Astrocyte (in vitro differentiated cells and primary cell): ENCODE measurements around the gene HIVEP2. TPM values are rescaled to one million over a fixed set of nuclear protein-coding genes. Genes with fewer than 3 reads are reported as not detected.

Experiments used
- DNase-seq: peaks from one replicate; pipeline ENCODE4 v3.0.0-alpha.2; 2010; ENCODE audit warnings: low read depth
- FAIRE-seq: peaks from 2 replicates; lab custom pipeline; 2011; peaks lifted over from hg19 to GRCh38; lab: Jason Lieb, UNC
- H2AFZ ChIP-seq: 2 replicates; pipeline ENCODE4 v1.6.0; 2012; ENCODE audit warnings: low read depth, low read length, inconsistent platforms
- H3K27ac ChIP-seq: 2 replicates; pipeline ENCODE4 v1.5.1; 2011; ENCODE audit warnings: low read depth, low read length, inconsistent platforms
- H3K27me3 ChIP-seq: 2 replicates; pipeline ENCODE4 v1.6.0; 2011; ENCODE audit warnings: low read length, inconsistent platforms; ENCODE audit not compliant: insufficient read depth
- H3K36me3 ChIP-seq: 2 replicates; pipeline ENCODE4 v1.5.1; 2011; ENCODE audit warnings: low read length, inconsistent platforms; ENCODE audit not compliant: insufficient read depth
- H3K4me1 ChIP-seq: 2 replicates; pipeline ENCODE4 v1.5.1; 2011; ENCODE audit warnings: low read length, inconsistent platforms; ENCODE audit not compliant: insufficient read depth
- H3K4me2 ChIP-seq: 2 replicates; pipeline ENCODE4 v1.6.0; 2012; ENCODE audit warnings: low read length, inconsistent platforms
- H3K4me3 ChIP-seq: 2 replicates; pipeline ENCODE4 v1.5.1; 2011; ENCODE audit warnings: low read depth, mild to moderate bottlenecking, low read length, inconsistent platforms; ENCODE audit not compliant: insufficient read depth
- H3K79me2 ChIP-seq: 2 replicates; pipeline ENCODE4 v1.6.0; 2012; ENCODE audit warnings: mild to moderate bottlenecking, low read length, inconsistent platforms; ENCODE audit not compliant: insufficient read depth
- H3K9ac ChIP-seq: 2 replicates; pipeline ENCODE4 v1.6.0; 2012; ENCODE audit warnings: mild to moderate bottlenecking, low read length, inconsistent platforms
- H3K9me3 ChIP-seq: 2 replicates; pipeline ENCODE4 v1.5.1; 2012; ENCODE audit warnings: low read depth, mild to moderate bottlenecking, low read length, inconsistent platforms; ENCODE audit not compliant: insufficient read depth
- H4K20me1 ChIP-seq: 2 replicates; pipeline ENCODE4 v1.6.0; 2012; ENCODE audit warnings: low read length, inconsistent platforms; ENCODE audit not compliant: insufficient read depth
- H3K27ac Mint-ChIP-seq: one replicate; pipeline ENCODE4 v1.8.0; 2021; ENCODE audit warnings: mild to moderate bottlenecking, mixed read lengths; ENCODE audit not compliant: unreplicated experiment
- H3K27me3 Mint-ChIP-seq: one replicate; pipeline ENCODE4 v1.8.0; 2021; ENCODE audit warnings: low read depth, mixed read lengths; ENCODE audit not compliant: unreplicated experiment
- H3K36me3 Mint-ChIP-seq: one replicate; pipeline ENCODE4 v1.8.0; 2021; ENCODE audit warnings: low read depth, mixed read lengths; ENCODE audit not compliant: unreplicated experiment
- H3K4me1 Mint-ChIP-seq: one replicate; pipeline ENCODE4 v1.8.0; 2021; ENCODE audit warnings: low read depth, mixed read lengths; ENCODE audit not compliant: unreplicated experiment
- H3K4me3 Mint-ChIP-seq: one replicate; pipeline ENCODE4 v1.8.0; 2021; ENCODE audit warnings: mild to moderate bottlenecking, moderate library complexity, mixed read lengths; ENCODE audit not compliant: unreplicated experiment
- H3K9me3 Mint-ChIP-seq: one replicate; pipeline ENCODE4 v1.8.0; 2021; ENCODE audit warnings: mild to moderate bottlenecking, mixed read lengths; ENCODE audit not compliant: unreplicated experiment
- CTCF ChIP-seq: IDR thresholded peaks from 2 replicates; pipeline ENCODE4 v1.5.1; 2011; ENCODE audit warnings: low read depth, mild to moderate bottlenecking, inconsistent platforms, low read length, moderate library complexity; ENCODE audit not compliant: insufficient read depth
- EZH2 ChIP-seq: IDR thresholded peaks from 2 replicates; pipeline ENCODE4 v1.6.1; 2012; ENCODE audit warnings: mild to moderate bottlenecking, low read length, inconsistent platforms; ENCODE audit not compliant: insufficient read depth
- total RNA-seq: library from RNA; stranded (reverse); gene quantifications from 2 replicates; pipeline ENCODE4 v1.2.1, GENCODE V29; 2021

HIVEP2 gene
- total RNA-seq, 1 donor from 2014 or later, result 21.2 TPM

- FAIRE-seq, result no peak
- H3K79me2 ChIP-seq, result no peaks in the 10 kb centered on the region
Observed at GRCh38 chr6:142953373-142954273, 8.6 kb upstream of the HIVEP2 start.

GRCh38 chr6:142952614-142953013 lies 7.6 kb upstream of the HIVEP2 start:
- Histone ChIP-seq H3K27ac (no peak overlapping the region), H2AFZ (no peak overlapping the region), H3K79me2 (no peaks in the 10 kb centered on the region), H3K9me3 (no peaks in the 10 kb centered on the region), H4K20me1 (no peaks in the 10 kb centered on the region), H3K27me3 (no peaks in the 10 kb centered on the region), H3K4me1 (no peaks in the 10 kb centered on the region), H3K9ac (no peak overlapping the region), H3K4me2 (no peak overlapping the region), H3K36me3 (no peaks in the 10 kb centered on the region), H3K4me3 (no peak overlapping the region)
- H3K27ac Mint-ChIP-seq, result no peak overlapping the region
- no peaks in the 10 kb centered on the region for H3K36me3 Mint-ChIP-seq
- DNase-seq (no peak), FAIRE-seq (no peak)
- peaks cover 8% of the 10 kb centered on the region for H3K4me1 Mint-ChIP-seq
- TF ChIP-seq CTCF (no peak), EZH2 (no peak)
- H3K9me3 Mint-ChIP-seq, result no peaks in the 10 kb centered on the region
- H3K4me3 Mint-ChIP-seq, result no peak overlapping the region
- H3K27me3 Mint-ChIP-seq, result peaks cover 2% of the 10 kb centered on the region

More at GRCh38 chr6:142953373-142954273, 8.6 kb upstream of the HIVEP2 start:
- no peak overlapping the region for H3K4me3 Mint-ChIP-seq
- peaks cover 8% of the 10 kb centered on the region for H3K4me1 Mint-ChIP-seq
- TF ChIP-seq EZH2 (no peak), CTCF (no peak)
- Histone ChIP-seq H3K36me3 (no peaks in the 10 kb centered on the region), H3K4me2 (no peak overlapping the region), H4K20me1 (no peaks in the 10 kb centered on the region), H3K4me1 (no peaks in the 10 kb centered on the region), H3K9me3 (no peaks in the 10 kb centered on the region), H3K27ac (no peak overlapping the region), H3K9ac (no peak overlapping the region), H3K4me3 (no peak overlapping the region), H2AFZ (no peak overlapping the region), H3K27me3 (no peaks in the 10 kb centered on the region)
- H3K27ac Mint-ChIP-seq, result no peak overlapping the region
- H3K27me3 Mint-ChIP-seq, result peaks cover 2% of the 10 kb centered on the region
- no peaks in the 10 kb centered on the region for H3K9me3 Mint-ChIP-seq
- no peaks in the 10 kb centered on the region for H3K36me3 Mint-ChIP-seq
- DNase-seq, result no peak

GRCh38 chr6:142950291-142950690 lies 5.3 kb upstream of the HIVEP2 start:
- Mint-ChIP-seq H3K4me3 (no peak overlapping the region), H3K27me3 (peaks cover 2% of the 10 kb centered on the region), H3K9me3 (no peaks in the 10 kb centered on the region), H3K36me3 (no peaks in the 10 kb centered on the region), H3K4me1 (peaks cover 8% of the 10 kb centered on the region), H3K27ac (no peak overlapping the region)
- Histone ChIP-seq H3K27me3 (no peaks in the 10 kb centered on the region), H3K4me2 (no peak overlapping the region), H3K36me3 (no peaks in the 10 kb centered on the region), H3K9me3 (no peaks in the 10 kb centered on the region), H2AFZ (no peak overlapping the region), H3K79me2 (peaks cover 7% of the 10 kb centered on the region), H3K4me3 (no peak overlapping the region), H3K27ac (no peak overlapping the region), H3K9ac (no peak overlapping the region), H4K20me1 (no peaks in the 10 kb centered on the region), H3K4me1 (no peaks in the 10 kb centered on the region)
- TF ChIP-seq EZH2 (no peak), CTCF (no peak)
- FAIRE-seq, result no peak
- no peak for DNase-seq
